ENCODE measurements around the gene MAP1LC3A.

- no peak for TF ChIP-seq POLR2AphosphoS5 (IDR thresholded peaks at IDR 0.05; ENCODE audit: low read depth, low read length)
- TF ChIP-seq TAF1 (IDR thresholded peaks at IDR 0.05; ENCODE audit: low read depth, low read length), result no peak
- TF ChIP-seq POLR2A (IDR thresholded peaks at IDR 0.05; ENCODE audit: low read depth, low read length), result no peak
- no peak for TF ChIP-seq PAX5 (IDR thresholded peaks at IDR 0.05; ENCODE audit: insufficient read depth, low read length, severe bottlenecking)
- no peak for TF ChIP-seq SPI1 (IDR thresholded peaks at IDR 0.05; ENCODE audit: low read depth, low read length)
These were observed 2.1 kb downstream of the MAP1LC3A start for GRCh38 chr20:34560614-34561013.
